ENCODE results near the gene PLEKHF1.

Gene PLEKHF1

GRCh38 chr19:29635963-29636362 lies 29.3 kb upstream of the PLEKHF1 start:
- DNase-seq, result no peak

GRCh38 chr19:29636553-29637360 lies 28.5 kb upstream of the PLEKHF1 start:
- DNase-seq, result no peak

DNA sequence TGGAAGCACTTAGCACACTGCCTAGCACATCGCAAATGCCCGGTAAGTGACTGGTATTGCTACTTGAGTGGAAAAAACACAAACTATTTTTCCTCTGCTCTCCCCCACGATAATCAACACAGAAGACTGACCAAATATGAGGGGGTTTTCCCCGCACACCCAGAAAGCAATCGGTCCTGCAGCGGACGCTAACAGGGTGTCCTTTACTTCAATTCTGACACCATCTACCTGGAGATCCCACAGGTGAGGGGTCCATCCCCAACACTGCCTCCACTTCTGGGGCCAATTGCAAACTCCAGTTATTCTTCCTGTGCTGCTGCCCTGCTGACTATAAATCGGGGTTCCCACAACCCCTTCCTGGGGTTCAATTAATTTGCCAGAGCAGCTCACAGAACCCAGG lies 26.2 kb upstream of the PLEKHF1 start:
- DNase-seq, result no peak

DNA sequence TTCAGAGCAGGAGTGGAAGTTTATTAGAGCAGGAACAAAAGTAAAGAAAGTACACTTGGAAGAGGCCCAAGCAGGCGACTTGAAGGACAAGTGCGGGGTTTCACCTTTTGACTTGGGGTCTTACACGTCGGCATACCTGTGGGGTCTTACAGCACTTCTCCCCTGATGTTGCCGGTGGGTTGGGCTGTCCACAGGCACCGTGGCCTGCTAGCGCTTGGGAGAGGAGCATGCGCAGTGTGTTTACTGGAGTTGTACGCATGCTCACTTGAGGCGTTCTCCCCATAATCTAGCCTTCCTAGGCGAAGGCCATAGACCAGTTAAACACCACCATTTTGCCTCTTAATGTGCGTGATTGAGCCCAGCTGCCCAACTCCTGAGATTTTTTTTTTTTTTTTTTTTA lies 25.0 kb upstream of the PLEKHF1 start:
- no peak for DNase-seq

- DNase-seq, result no peak
Measured at GRCh38 chr19:29641597-29641996, 23.7 kb upstream of the PLEKHF1 start.

DNA sequence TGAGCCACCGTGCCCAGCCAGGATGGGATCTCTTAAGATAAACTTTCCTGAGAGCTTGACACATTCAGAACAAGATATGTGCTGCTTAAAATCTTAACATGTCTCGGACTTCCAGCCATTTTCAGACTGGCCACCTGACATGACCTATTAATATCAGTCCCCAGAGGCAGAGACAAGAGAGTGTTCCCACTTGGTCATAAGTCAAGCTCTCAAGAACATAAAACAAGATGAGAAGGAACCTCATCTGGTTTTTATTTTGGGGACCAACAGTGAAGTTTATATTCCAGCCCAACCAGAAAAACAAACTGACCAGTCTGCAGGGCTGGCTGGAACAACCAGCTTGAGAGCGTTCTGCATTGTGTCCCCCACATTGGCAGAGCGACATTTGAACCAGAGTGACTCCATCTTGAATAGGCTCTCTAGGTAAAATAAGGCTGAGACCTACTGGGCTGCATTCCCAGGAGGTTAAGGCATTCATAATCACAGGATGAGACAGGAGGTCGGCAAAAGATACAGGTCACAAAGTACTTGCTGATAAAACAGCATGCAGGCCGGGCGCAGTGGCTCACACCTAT lies 21.8 kb upstream of the PLEKHF1 start:
- no peak for DNase-seq

DNA sequence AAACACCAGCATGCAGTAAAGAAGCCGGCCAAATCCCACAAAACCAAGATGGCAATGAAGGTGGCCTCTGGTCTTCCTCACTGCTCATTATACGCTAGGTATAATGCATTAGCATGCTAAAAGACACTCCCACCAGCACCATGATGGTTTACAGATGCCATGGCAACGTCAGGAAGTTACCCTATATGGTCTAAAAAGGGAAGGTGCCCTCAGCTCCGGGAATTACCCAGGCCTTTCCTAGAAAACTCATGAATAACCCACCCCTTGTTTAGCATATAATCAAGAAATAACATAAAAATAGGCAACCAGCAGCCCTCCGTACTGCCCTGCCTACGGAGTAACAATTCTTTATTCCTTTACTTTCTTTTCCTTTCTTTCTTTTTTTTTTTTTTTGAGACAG lies 21.1 kb upstream of the PLEKHF1 start:
- DNase-seq, result no peak

DNA sequence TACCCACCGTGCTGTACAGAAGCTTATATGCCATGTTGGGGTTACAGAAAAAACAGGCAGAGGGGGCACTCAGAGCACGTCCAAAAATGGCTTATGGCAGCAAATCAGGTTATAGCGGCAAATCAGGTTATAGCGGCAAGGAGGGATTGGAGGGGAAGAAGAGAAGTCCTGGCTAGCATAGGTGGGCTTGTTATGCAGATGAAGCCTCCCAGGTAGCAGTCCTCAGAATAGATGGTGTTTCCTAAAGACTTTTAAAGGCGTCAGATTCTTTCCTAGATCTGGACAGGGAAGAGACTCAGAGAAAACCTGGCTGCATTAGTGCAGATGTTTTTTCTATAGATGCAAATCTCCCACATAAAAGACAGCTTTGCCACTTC lies 19.8 kb upstream of the PLEKHF1 start:
- no peak for DNase-seq

DNA sequence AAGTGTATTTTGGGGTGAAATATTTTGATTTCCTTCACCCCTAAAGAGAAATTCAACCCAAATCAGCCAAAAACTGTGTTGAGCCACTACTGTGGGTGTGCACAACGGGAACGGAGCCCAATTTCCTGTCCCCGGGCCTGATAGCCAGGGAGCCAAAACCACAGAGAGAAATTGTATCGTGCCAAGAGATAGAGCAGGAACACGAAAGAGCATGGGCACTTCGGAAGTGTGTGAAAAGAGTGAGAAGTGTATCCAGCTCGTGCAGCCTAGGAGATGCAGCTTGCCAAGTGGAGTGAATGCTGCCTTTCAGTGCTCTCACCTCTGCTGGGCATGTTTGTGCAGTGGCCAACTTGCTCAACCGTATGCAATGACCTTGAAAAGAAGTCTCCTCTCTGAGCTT lies 19.4 kb upstream of the PLEKHF1 start:
- DNase-seq, result peak; percentile 53 to 64

DNA sequence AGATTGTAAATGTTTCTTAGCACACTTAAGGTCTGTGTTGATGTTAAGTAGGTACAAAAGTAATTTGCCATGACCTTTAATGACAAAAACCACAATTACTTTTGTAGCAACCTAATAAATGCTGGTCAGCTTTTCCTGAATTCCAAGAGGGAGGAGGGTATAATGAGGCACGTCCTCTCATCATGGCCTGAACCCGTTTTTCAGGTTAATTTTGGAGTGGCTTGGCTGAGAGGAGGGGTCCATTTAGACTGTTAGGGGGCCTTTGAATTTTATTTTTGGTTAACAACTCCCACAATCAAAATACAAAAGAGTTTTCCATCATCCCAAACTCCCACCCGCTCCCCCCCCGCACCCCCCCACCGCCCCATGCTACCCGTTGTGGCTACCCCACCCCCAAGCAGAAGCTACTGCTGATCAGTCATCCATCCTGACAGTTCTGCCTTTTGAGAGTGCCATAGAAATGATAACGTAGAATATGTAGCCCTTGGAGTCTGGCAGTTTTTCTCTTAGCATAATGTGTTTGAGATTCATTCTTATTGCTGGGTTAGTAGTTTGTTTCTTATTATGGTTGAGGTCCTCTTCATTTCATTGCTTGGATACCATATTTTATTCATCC lies 14.4 kb upstream of the PLEKHF1 start:
- no peak for DNase-seq

DNA sequence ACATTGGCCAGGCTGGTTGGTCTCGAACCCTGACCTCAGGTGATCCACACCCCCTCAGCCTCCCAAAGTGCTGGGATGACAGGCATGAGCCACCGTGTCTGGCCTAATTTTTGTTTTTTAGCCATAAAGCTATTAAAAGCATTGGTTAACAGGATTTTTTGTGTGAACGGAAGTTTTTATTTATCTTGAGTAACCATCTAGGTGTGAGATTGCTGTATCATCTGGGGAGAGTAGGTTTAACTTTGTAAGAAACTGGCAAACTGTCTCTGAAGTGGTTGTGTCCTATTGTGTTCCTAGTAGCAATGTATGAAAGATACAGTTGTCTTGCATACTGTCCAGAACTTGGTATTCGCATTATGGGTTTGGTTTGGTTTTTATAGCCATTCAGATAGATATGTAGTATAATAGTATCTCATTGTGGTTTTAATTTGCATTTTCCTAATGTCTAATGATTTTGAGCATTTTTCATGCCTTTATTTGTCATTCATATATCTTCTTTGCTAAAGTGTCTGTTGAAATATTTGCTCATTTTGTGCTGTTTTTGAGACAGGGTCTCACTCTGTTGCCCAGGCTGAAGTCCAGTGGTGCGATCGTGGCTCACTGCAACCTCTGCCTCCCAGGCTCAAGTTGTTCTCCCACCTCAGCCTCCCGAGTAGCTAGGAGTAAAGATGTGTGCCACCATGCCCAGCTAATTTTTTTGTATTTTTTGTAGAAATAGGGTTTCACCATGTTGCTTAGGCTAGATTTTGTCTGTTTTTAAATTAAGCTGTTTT lies 13.5 kb upstream of the PLEKHF1 start:
- no peak for DNase-seq

DNA sequence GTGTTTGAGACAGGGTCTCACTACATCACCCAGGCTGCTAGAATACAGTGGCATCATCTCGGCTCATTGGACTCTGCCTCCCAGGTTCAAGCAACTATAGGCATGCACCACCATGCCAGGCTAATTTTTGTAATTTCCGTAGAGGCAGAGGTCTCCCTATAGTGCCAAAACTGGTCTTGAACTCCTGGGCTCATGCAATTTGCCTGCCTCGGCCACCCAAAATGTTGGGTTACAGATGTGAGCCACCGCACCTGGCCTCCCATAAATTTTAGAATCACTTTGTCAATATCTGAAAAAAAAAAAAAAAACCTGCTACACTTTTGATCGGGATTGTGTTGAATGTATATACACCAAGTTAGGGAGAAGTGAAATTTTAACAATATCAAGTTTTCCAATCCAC lies 11.9 kb upstream of the PLEKHF1 start:
- DNase-seq, result no peak

DNA sequence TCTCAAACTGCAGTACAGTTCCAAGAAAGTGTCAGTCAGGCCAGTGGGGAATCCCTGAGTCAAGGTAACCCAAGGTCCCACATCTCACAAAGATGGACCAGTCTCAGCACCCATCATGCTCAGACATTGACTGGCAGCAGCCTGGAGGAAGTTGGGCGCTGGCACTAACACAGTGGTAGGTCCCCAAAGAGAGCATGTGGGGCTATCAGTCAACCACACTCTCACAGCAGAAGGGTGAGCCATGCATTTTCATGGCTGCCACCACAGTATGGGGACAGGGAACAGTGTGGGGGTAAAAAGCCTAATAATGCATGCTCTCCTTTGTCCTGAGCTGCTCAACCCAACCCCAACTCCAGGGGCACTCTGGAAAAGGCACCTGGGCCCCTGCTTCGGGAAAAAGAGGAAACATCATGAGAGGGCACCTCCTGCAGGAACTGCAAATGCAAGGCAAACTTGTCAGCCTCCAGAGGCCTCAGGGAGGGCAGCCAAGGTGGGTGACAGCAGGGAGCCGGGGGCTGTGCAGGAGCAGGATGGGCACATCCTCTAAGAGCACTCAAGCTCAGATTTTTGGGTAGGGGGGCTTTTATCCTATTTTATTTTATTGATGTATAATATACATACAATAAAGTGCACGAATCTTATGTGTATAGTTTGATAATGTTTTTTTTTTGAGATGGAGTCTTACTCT lies 9.5 kb upstream of the PLEKHF1 start:
- no peak for DNase-seq

- DNase-seq, result no peak
Measured at GRCh38 chr19:29658221-29658991, 6.9 kb upstream of the PLEKHF1 start.

- no peak for DNase-seq
Measured at GRCh38 chr19:29660835-29661234, 4.4 kb upstream of the PLEKHF1 start.

DNA sequence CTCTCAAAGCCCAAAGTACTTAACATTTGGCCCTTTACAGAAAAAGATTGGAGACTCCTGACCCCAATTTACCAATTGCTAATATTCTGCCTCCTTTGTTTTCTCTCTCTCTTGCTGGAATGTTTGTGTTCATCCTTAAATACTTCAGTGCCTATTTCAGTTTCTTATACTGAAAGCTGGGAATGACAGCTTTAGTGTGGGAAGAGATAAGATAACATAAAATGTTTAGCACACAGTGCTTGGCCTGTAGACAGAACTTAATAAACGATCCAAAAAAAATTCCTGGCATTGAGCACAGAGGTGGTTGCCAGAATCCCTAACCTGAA lies 3.0 kb upstream of the PLEKHF1 start:
- DNase-seq, result no peak

- peak in 1 of 2 experiments; percentile 22 for DNase-seq
Measured at GRCh38 chr19:29662604-29663404, 2.5 kb upstream of the PLEKHF1 start.

DNA sequence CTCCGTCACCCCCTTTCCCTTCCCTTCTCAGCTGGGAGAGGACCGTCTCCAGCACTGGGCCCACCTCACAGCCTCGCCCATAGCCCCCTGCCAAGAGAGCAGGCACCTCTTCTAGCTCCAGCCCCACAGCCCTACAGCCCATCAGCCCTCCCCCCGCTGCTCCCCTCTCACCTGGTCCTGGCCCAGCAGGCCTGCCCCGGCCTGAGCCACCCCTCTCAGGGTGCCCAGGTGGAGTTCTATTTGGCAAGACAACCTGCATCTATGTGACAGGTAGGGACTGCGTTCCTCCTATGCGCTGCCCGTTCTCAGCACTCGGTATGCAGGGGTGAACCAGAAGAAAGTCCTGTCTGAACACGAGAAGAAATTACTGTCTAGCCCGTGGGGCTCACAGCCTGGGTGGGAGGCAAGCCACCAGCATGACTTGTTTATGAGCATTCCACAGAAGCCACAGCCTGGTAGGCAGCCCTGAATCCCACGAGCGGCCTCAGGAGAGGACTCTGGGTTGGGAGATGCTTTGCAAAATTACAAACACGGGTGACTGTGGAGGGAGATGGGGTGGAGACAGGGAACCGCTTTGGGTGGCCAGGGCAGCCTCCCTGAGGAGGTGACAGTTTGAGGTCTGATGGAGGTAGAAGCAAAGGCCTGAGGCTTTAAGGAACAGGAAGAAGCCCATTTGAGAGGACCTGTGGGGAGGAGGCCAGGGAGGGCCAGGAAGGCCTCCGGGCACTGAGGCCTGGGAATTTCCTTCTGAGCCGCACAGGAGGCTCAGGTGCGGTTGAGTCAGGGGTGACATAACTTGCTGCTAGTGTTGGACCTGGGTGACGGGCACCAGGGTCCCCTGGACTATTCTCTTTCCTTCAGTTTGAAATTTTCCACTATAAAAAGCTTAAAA lies 1.2 kb upstream of the PLEKHF1 start:
- DNase-seq, result no peak

DNA sequence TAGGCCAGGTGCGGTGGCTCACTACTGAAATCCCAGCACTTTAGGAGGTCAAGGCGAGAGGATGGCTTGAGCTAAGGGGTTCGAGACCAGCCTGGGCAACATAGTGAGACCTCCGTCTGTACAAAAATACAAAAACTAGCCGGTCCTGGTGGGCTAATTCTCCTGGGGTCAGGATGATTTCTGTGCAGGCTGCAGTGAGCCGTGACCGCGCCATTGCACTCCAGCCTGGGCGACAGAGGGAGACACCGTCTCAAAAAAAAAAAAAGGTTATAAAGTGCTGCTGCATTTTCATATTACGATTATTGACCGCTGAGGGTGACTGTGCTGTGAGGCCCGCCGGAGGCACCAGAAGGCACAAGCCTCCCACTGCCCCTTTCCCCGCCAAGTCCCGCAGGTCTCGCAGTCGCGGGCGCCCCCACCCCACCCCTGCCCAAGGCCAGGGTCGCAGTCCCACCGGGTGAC lies 477 bp upstream of the PLEKHF1 start:
- peak; percentile 62 to 66 for DNase-seq
